ENCODE data around the gene EPS8L3.

The EPS8L3 gene

GRCh38 chr1:109793089-109793485, 29.4 kb upstream of the EPS8L3 start:
- no peak for DNase-seq

GRCh38 chr1:109792056-109792831, 28.5 kb upstream of the EPS8L3 start:
- no peak for DNase-seq

- no peak for DNase-seq
Observed at GRCh38 chr1:109791495-109792043, 27.8 kb upstream of the EPS8L3 start.

GRCh38 chr1:109790735-109791494, 27.2 kb upstream of the EPS8L3 start:
- DNase-seq: no peak

- no peak for DNase-seq
Observed at GRCh38 chr1:109790329-109790728, 26.6 kb upstream of the EPS8L3 start.

- no peak for DNase-seq
Observed at GRCh38 chr1:109789551-109790180, 25.9 kb upstream of the EPS8L3 start.

DNA sequence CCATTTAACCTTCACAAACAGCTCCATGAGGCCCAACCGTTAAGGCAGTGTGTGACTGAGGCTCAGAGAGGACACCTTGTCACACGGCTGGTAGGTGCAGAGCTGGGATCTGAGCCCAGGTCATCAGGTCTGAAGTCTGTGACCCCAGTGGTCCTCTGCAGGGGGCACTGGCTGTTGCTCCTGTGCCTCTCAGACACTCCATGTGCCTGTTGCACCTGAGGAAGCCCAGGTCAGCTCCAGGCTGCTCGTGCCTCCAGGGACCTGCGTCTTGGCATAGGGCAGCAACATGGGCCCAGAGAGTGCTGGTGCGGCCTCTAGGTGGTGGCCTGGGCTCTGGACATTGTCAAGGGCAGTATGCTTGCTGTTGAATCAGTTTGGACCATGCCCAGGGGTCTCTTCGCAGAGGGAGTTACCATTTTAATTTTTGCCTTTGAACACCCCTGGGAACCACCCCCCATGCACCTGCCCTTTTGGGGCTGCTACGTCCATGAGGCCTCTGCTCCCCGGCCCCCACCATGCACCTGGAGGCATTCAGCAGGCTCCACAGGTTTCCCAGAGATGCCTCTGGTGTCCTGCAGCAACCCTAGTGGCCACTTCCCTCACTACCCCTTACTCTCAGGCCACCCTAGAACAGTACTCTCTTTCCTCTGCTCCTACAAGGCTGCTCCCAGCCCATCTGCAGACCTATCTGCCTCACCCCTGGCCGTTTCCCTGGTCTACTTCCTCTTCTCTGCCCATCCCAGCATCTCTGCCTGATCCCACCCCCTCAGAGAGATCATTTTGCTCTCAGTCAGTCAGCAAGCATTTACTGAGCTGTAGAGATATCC, 25.2 kb upstream of the EPS8L3 start:
- no peak for DNase-seq

DNA sequence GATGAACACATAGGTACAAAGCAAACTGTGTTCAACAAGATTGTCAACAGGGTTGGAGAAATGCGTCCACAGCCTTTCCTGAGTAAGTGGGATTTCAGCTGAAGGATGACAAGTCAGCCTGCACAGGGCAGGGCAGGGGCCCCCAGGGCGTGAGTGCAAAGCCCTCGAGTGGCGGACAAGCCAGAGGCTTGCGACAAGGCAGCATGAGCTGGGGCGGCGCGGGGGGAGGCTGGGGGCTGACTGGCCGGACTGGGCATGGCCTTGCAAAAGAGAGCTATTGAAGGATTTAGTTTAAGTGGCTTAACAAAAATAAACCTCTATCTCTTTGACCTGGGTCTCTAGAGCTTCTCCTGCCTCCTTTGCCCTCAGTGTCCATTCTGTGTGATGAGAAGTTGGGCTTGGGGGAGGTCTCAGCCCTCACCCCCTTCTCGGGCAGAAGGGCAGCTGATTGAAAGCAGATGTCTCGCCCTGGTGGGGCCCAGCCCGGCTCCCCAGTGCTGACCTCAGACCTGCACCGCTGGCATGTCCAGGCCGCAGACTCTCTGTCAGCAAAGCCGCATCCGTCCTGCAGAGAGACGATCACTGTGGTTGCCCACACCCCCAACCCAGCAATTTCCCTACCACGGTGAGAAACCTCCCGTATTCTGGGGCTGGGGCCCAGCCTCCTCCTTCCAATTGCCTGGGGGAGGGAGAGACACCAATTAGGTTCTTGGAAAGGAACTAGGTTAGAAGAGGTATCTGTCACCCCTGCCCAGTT, 24.3 kb upstream of the EPS8L3 start:
- DNase-seq: no peak

GRCh38 chr1:109787211-109787844, 23.6 kb upstream of the EPS8L3 start:
- no peak for DNase-seq

DNA sequence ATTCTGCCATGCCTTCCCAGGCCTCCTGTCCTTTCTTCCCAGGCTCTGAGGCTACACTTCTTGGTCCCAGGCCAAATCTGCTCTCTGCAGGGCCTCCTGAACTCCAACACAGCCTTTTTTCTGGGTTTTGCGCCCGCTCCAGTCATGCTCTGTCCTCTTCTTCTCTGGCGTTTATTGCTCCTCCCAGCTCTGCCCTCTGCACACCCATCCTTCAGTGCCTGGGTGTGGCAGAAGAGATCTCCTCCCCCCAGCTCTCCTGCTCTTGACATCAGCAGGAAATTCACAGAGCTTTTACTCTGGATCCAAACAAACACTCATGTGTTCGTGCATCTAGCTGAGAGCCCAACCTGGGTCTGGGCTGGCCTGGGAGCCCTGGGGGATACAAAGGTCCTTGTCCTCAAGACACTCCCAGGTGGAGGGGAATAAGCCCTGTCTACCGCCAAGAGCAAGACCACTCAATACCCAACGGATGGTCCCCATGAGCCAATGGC, 22.9 kb upstream of the EPS8L3 start:
- DNase-seq: peak; percentile 15

GRCh38 chr1:109786112-109786480, 22.4 kb upstream of the EPS8L3 start:
- no peak for DNase-seq

DNA sequence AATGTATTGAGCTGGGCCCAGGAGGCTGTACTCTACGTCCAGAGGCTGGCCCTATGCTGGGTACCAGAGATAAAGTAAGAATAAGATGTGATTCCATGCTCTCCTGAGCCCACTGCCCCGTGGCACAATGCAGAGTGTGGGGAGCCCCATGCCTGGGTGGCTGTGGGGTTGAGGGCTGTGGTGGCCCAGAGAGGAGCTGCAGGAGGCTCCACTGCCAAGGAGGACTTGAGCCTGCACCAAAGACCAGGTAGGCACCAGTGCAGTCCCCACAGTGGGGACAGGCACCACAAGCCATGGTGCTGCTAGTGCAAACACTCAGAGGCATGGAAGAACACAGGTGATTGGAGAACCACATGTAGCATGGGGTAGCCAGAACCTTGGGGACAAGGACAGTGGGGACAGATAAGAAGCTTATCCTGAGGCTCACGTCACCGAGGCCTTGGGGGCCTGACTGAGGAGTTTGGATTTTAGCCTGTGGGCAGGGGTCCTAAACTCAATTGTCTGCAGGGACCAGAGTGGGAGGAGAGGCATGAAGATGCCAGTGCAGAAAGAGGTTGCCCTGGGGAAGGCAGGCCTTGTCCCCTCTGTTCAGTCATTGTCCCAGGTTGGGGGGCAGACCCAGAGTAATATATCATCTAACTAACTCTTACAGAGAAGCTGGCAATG, 21.9 kb upstream of the EPS8L3 start:
- no peak for DNase-seq

GRCh38 chr1:109784551-109785252, 21.0 kb upstream of the EPS8L3 start:
- DNase-seq: no peak

- DNase-seq: no peak
Observed at GRCh38 chr1:109783436-109783835, 19.7 kb upstream of the EPS8L3 start.

DNA sequence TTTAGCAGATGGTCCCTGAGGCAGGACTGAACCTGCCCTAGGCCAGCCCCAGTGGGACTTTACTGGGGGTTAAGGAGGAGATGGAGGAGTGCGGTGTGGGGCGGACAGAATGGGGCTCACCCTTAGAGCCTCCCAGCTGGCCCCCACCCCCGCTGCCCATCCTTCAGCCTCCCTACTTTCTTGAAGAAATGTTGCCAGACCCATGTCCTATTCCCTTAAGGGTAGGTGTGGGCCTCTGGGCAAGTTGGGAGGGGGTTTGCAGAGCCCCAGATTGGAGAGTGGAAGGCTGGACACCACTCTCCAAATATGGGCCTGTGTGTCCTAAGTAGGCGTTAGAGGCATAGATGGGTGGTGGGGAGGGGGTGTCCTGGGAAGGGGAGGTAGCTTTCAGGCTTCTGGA, 19.2 kb upstream of the EPS8L3 start:
- DNase-seq: no peak

DNA sequence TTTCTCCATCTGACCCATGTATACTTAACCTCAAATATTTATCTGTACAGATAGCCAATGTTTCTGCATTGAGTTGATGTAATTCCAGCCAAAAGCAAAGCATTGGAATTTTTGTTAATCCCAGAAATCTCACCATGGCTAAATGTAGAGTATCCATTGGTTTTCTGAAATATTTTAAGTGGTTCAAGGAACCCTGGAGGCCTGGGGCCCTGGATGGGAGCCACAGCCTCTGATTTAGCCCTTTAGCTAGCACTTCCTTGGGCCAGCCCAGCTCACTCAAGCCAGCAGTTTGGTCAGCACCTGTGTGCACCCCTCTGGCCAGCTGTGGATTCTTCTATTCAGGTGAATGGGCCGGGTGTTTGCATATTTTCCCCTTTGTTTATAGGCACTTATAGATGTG, 18.8 kb upstream of the EPS8L3 start:
- no peak for DNase-seq

DNA sequence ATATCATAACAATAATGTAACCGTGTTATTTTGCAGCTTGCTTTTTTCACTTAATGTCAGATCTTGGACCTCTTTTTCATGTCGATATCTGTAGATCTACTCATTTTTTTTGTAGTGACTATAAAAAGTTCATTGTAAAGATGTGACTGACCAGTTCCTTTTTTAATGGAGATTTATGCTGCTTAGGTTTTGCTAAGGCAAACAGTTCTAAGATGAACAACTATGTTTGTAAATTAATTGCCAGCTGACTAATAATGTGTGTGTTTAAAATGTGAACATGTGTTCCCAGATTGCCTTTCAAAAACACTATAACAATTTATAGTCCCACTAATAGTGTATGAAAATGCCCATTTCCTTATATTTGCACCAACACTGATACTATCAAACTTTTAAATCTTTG, 18.1 kb upstream of the EPS8L3 start:
- DNase-seq: no peak

DNA sequence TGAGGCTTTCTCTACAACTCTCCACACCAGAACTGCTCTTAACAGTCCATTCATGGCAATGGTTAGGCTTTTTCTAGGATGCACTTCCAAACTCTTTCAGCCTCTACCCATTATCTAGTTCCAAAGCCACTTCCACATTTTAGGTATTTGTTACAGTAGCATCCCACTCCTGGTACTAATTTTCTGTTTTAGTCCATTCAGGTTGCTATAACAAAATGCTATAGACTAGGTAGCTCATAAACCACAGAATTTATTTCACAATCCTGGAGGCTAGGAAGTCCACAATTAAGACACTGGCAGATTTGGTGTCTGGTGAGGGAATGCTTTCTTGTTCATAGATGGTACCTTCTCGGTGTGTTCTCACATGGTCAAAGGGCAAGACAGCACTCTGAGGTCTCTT, 17.3 kb upstream of the EPS8L3 start:
- no peak for DNase-seq

GRCh38 chr1:109777980-109778625, 14.4 kb upstream of the EPS8L3 start:
- no peak for DNase-seq

DNA sequence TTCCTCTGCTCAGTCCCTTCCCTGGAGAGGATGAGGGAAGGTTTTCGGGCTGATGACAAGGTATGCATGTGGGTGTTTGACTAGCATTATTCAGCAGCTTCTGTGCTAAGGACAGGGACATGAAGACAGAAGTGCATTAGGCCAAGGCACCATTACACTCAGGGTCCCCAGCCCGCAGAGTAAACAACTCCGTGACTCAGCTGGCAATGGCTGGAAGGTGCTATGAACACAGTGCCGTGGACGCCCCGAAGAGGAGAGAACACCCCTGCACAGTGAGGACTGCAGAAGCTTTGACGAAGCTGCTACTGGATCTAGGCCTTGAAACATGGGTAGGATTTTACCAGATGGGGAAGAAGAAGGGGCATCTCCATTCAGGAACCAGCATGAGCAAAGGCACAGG, 13.7 kb upstream of the EPS8L3 start:
- no peak for DNase-seq
